ENCODE results near the gene MGAM2. TPM values are rescaled to one million over a fixed set of nuclear protein-coding genes. Genes with fewer than 3 reads are reported as not detected.

The MGAM2 gene
- total RNA-seq, 1 donor from 2014 or later = not detected

GRCh38 chr7:142194201-142194600 is 82.7 kb downstream of the MGAM2 start:
- H3K27me3 Mint-ChIP-seq (ENCODE audit: insufficient read depth) = peaks cover 14% of the 10 kb centered on the region
- H3K4me1 Mint-ChIP-seq (ENCODE audit: low read depth) = no peaks in the 10 kb centered on the region
- intact Hi-C loops (cut with micrococcal nuclease) = no loop called here
- H3K27ac Mint-ChIP-seq = no peak overlapping the region
- H3K4me3 Mint-ChIP-seq = no peak overlapping the region
- H3K36me3 Mint-ChIP-seq (ENCODE audit: low read depth) = no peaks in the 10 kb centered on the region
- no peaks in the 10 kb centered on the region for H3K9me3 Mint-ChIP-seq
- no peak for DNase-seq (ENCODE audit: low spot score)

GRCh38 chr7:142196066-142196840 is 84.7 kb downstream of the MGAM2 start:
- no peak overlapping the region for H3K4me3 Mint-ChIP-seq
- no peak for DNase-seq (ENCODE audit: low spot score)
- no peaks in the 10 kb centered on the region for H3K36me3 Mint-ChIP-seq (ENCODE audit: low read depth)
- H3K27ac Mint-ChIP-seq = no peak overlapping the region
- peaks cover 12% of the 10 kb centered on the region for H3K27me3 Mint-ChIP-seq (ENCODE audit: insufficient read depth)
- H3K4me1 Mint-ChIP-seq (ENCODE audit: low read depth) = no peaks in the 10 kb centered on the region
- intact Hi-C loops (cut with micrococcal nuclease) = no loop called here
- no peaks in the 10 kb centered on the region for H3K9me3 Mint-ChIP-seq

- no peak overlapping the region for H3K27ac Mint-ChIP-seq
- H3K36me3 Mint-ChIP-seq (ENCODE audit: low read depth) = no peaks in the 10 kb centered on the region
- no peak for DNase-seq (ENCODE audit: low spot score)
- H3K4me3 Mint-ChIP-seq = no peak overlapping the region
- H3K4me1 Mint-ChIP-seq (ENCODE audit: low read depth) = no peaks in the 10 kb centered on the region
- intact Hi-C loops (cut with micrococcal nuclease) = no loop called here
- H3K27me3 Mint-ChIP-seq (ENCODE audit: insufficient read depth) = peaks cover 4% of the 10 kb centered on the region
- H3K9me3 Mint-ChIP-seq = no peaks in the 10 kb centered on the region
These were observed 88.7 kb downstream of the MGAM2 start for GRCh38 chr7:142200206-142200605.

- intact Hi-C loops (cut with micrococcal nuclease) = no loop called here
- Mint-ChIP-seq H3K36me3 (ENCODE audit: low read depth) (no peaks in the 10 kb centered on the region), H3K9me3 (no peaks in the 10 kb centered on the region), H3K4me3 (no peak overlapping the region), H3K27ac (no peak overlapping the region), H3K4me1 (ENCODE audit: low read depth) (no peaks in the 10 kb centered on the region), H3K27me3 (ENCODE audit: insufficient read depth) (peaks cover 8% of the 10 kb centered on the region)
- DNase-seq (ENCODE audit: low spot score) = no peak
These were observed 117.1 kb downstream of the MGAM2 start for GRCh38 chr7:142228537-142229104.

- no peaks in the 10 kb centered on the region for H3K9me3 Mint-ChIP-seq
These were observed 120.2 kb downstream of the MGAM2 start for GRCh38 chr7:142231716-142232115.

GRCh38 chr7:142240546-142240945 is 129.0 kb downstream of the MGAM2 start:
- no peaks in the 10 kb centered on the region for H3K4me1 Mint-ChIP-seq (ENCODE audit: low read depth)
- no peak overlapping the region for H3K4me3 Mint-ChIP-seq
- no peak overlapping the region for H3K27ac Mint-ChIP-seq
- H3K9me3 Mint-ChIP-seq = no peaks in the 10 kb centered on the region
- peaks cover 6% of the 10 kb centered on the region for H3K27me3 Mint-ChIP-seq (ENCODE audit: insufficient read depth)
- no peaks in the 10 kb centered on the region for H3K36me3 Mint-ChIP-seq (ENCODE audit: low read depth)
- intact Hi-C loops (cut with micrococcal nuclease) = no loop called here
- DNase-seq (ENCODE audit: low spot score) = no peak

More at GRCh38 chr7:142231716-142232115, 120.2 kb downstream of the MGAM2 start:
- H3K27me3 Mint-ChIP-seq (ENCODE audit: insufficient read depth) = peaks cover 8% of the 10 kb centered on the region
- H3K27ac Mint-ChIP-seq = no peak overlapping the region
- H3K4me1 Mint-ChIP-seq (ENCODE audit: low read depth) = no peaks in the 10 kb centered on the region
- no peaks in the 10 kb centered on the region for H3K36me3 Mint-ChIP-seq (ENCODE audit: low read depth)
- intact Hi-C loops (cut with micrococcal nuclease) = no loop called here
- no peak for DNase-seq (ENCODE audit: low spot score)
- no peak overlapping the region for H3K4me3 Mint-ChIP-seq

GRCh38 chr7:142243823-142244222 is 132.3 kb downstream of the MGAM2 start:
- intact Hi-C loops (cut with micrococcal nuclease) = no loop called here
- DNase-seq (ENCODE audit: low spot score) = no peak
- H3K27ac Mint-ChIP-seq = no peak overlapping the region
- no peak overlapping the region for H3K4me3 Mint-ChIP-seq
- no peaks in the 10 kb centered on the region for H3K9me3 Mint-ChIP-seq
- no peaks in the 10 kb centered on the region for H3K4me1 Mint-ChIP-seq (ENCODE audit: low read depth)
- H3K36me3 Mint-ChIP-seq (ENCODE audit: low read depth) = no peaks in the 10 kb centered on the region
- H3K27me3 Mint-ChIP-seq (ENCODE audit: insufficient read depth) = peaks cover 10% of the 10 kb centered on the region

- intact Hi-C loops (cut with micrococcal nuclease) = no loop called here
- peaks cover 5% of the 10 kb centered on the region for H3K27me3 Mint-ChIP-seq (ENCODE audit: insufficient read depth)
- no peak overlapping the region for H3K4me3 Mint-ChIP-seq
- H3K36me3 Mint-ChIP-seq (ENCODE audit: low read depth) = no peaks in the 10 kb centered on the region
- no peaks in the 10 kb centered on the region for H3K9me3 Mint-ChIP-seq
- no peak for DNase-seq (ENCODE audit: low spot score)
- H3K4me1 Mint-ChIP-seq (ENCODE audit: low read depth) = no peaks in the 10 kb centered on the region
- no peak overlapping the region for H3K27ac Mint-ChIP-seq
These were observed 136.9 kb downstream of the MGAM2 start for GRCh38 chr7:142248166-142249160.

- intact Hi-C loops (cut with micrococcal nuclease) = no loop called here
- no peak overlapping the region for H3K27ac Mint-ChIP-seq
- DNase-seq (ENCODE audit: low spot score) = no peak
- peaks cover 5% of the 10 kb centered on the region for H3K27me3 Mint-ChIP-seq (ENCODE audit: insufficient read depth)
- no peaks in the 10 kb centered on the region for H3K4me1 Mint-ChIP-seq (ENCODE audit: low read depth)
- no peaks in the 10 kb centered on the region for H3K36me3 Mint-ChIP-seq (ENCODE audit: low read depth)
- no peaks in the 10 kb centered on the region for H3K9me3 Mint-ChIP-seq
- H3K4me3 Mint-ChIP-seq = no peak overlapping the region
These were observed 138.4 kb downstream of the MGAM2 start for GRCh38 chr7:142249918-142250317.

- peaks cover 5% of the 10 kb centered on the region for H3K27me3 Mint-ChIP-seq (ENCODE audit: insufficient read depth)
- no peaks in the 10 kb centered on the region for H3K9me3 Mint-ChIP-seq
- H3K4me3 Mint-ChIP-seq = no peak overlapping the region
- H3K36me3 Mint-ChIP-seq (ENCODE audit: low read depth) = no peaks in the 10 kb centered on the region
- intact Hi-C loops (cut with micrococcal nuclease) = no loop called here
- no peak for DNase-seq (ENCODE audit: low spot score)
- no peak overlapping the region for H3K27ac Mint-ChIP-seq
- no peaks in the 10 kb centered on the region for H3K4me1 Mint-ChIP-seq (ENCODE audit: low read depth)
These were observed 139.2 kb downstream of the MGAM2 start for GRCh38 chr7:142250705-142251104.

GRCh38 chr7:142257958-142258357 is 146.4 kb downstream of the MGAM2 start, which contains the start of gene PRSS58:
PRSS58 (minus strand) TSS chr7:142258058; CDS start chr7:142257707, 351 bp downstream.
- no peak within 1 kb of the TSS for H3K4me3 Mint-ChIP-seq
- H3K36me3 Mint-ChIP-seq (ENCODE audit: low read depth) = no peaks in the 10 kb centered on the region
- intact Hi-C loops (cut with micrococcal nuclease) = no loop called here
- H3K4me1 Mint-ChIP-seq (ENCODE audit: low read depth) = no peaks in the 10 kb centered on the region
- no peak within 1 kb of the TSS for H3K27ac Mint-ChIP-seq
- no peaks in the 10 kb centered on the region for H3K27me3 Mint-ChIP-seq (ENCODE audit: insufficient read depth)
- DNase-seq (ENCODE audit: low spot score) = no peak
- no peaks in the 10 kb centered on the region for H3K9me3 Mint-ChIP-seq

- H3K27ac Mint-ChIP-seq = no peak overlapping the region
- no peaks in the 10 kb centered on the region for H3K27me3 Mint-ChIP-seq (ENCODE audit: insufficient read depth)
- H3K4me1 Mint-ChIP-seq (ENCODE audit: low read depth) = no peaks in the 10 kb centered on the region
- H3K9me3 Mint-ChIP-seq = no peaks in the 10 kb centered on the region
- intact Hi-C loops (cut with micrococcal nuclease) = no loop called here
- no peak overlapping the region for H3K4me3 Mint-ChIP-seq
- DNase-seq (ENCODE audit: low spot score) = no peak
- H3K36me3 Mint-ChIP-seq (ENCODE audit: low read depth) = no peaks in the 10 kb centered on the region
These were observed 152.3 kb downstream of the MGAM2 start for GRCh38 chr7:142263598-142264380.
